ENCODE results near the gene SELP.
A peak's percentile ranks its signal among the peaks of the same experiment; 100 is the strongest.

Gene SELP

GRCh38 chr1:169618367-169618766 lies 11.6 kb downstream of the SELP start:
- DNase-seq, result no peak

GRCh38 chr1:169615803-169616202 lies 14.1 kb downstream of the SELP start:
- no peak for DNase-seq

- no peak for DNase-seq
Observed at GRCh38 chr1:169610858-169611257, 19.1 kb downstream of the SELP start.

GRCh38 chr1:169610108-169610507 lies 19.8 kb downstream of the SELP start:
- no peak for DNase-seq

GRCh38 chr1:169608226-169608625 lies 21.7 kb downstream of the SELP start:
- DNase-seq, result no peak

- no peak for DNase-seq
Observed at GRCh38 chr1:169604781-169605560, 25.0 kb downstream of the SELP start.

- no peak for DNase-seq
Observed at GRCh38 chr1:169601096-169601881, 28.6 kb downstream of the SELP start.

GRCh38 chr1:169595764-169596711 lies 33.9 kb downstream of the SELP start:
- DNase-seq, result no peak

- no peak for DNase-seq
Observed at GRCh38 chr1:169594391-169594790, 35.5 kb downstream of the SELP start.

GRCh38 chr1:169590932-169591331 lies 39.0 kb downstream of the SELP start:
- no peak for DNase-seq

- no peak for DNase-seq
Observed at GRCh38 chr1:169588785-169589485, 41.0 kb downstream of the SELP start.

GRCh38 chr1:169588112-169588511 lies 41.8 kb downstream of the SELP start:
- DNase-seq, result no peak

GRCh38 chr1:169586395-169587255 lies 43.3 kb downstream of the SELP start, which contains the start of gene F5:
F5 (minus strand) TSS chr1:169586481; CDS start chr1:169586386, 95 bp downstream.
- DNase-seq, result peak; percentile 57

GRCh38 chr1:169586067-169586394 lies 43.9 kb downstream of the SELP start:
- no peak for DNase-seq

- DNase-seq, result no peak
Observed at GRCh38 chr1:169585181-169585580, 44.7 kb downstream of the SELP start.

GRCh38 chr1:169584483-169585144 lies 45.3 kb downstream of the SELP start:
- DNase-seq, result no peak

- DNase-seq, result no peak
Observed at GRCh38 chr1:169577981-169578738, 51.8 kb downstream of the SELP start.

- DNase-seq, result no peak
Observed at GRCh38 chr1:169576935-169577331, 53.0 kb downstream of the SELP start.

- no peak for DNase-seq
Observed at GRCh38 chr1:169576241-169576934, 53.5 kb downstream of the SELP start.
